ENCODE measurements around the gene TUBB4B.

TUBB4B gene

GRCh38 chr9:137213160-137214060 lies 27.7 kb upstream of the TUBB4B start:
- no peak for DNase-seq

DNA sequence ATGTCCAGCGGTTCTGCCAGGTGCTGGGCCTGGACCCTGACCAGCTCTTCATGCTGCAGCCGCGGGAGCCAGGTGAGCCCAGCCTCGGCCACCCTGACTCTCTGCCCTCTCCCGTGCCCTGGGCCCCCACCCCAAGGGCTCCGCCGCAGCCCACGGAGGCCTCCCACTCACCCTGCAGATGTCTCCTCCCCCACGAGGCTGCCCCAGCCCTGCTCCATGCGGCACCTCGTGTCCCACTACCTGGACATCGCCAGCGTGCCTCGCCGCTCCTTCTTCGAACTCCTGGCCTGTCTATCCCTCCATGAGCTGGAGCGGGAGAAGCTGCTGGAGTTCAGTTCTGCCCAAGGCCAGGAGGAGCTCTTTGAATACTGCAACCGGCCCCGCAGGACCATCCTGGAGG lies 26.5 kb upstream of the TUBB4B start:
- DNase-seq = no peak

GRCh38 chr9:137215196-137215986 lies 25.7 kb upstream of the TUBB4B start:
- no peak for DNase-seq

DNA sequence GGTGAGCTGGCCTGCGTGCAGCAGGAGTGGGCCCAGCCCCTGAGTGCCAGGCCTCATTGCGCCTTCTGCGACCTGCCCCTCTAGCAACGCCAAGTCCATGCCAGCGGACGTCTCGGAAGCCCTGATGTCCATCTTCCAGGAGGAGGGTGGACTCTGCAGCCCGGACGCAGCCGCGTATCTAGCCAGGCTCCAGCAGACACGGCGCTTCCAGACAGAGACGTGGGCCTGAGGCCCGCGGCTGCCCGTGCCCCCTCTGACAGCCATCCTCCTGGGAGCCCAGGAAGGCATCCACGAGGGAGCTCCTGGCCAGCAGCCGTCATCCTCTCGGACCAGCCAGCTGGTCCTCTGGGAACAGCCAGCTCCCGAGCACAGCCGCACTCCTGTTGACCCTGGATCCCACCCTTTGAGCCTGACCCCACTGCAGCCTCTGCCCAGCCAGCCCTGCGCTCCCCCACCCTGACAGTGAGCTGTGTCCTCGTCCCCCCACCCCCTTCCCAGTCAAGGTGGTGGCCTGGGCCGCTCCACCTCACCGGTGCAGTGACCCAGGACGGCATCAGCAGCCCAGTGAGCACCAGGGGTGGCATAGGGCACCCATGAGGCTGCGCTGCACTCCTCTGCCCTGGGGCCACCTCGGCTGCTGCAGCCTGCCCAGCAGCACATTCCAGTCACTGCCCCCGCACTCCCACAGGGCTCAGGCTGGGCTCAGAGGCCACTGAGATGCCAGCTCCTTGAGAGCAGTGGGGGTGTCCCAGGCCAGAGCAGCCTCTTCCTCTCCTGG lies 24.7 kb upstream of the TUBB4B start:
- DNase-seq = no peak

GRCh38 chr9:137217276-137218211 lies 23.5 kb upstream of the TUBB4B start:
- DNase-seq = no peak

- no peak for DNase-seq
These were observed 22.8 kb upstream of the TUBB4B start for GRCh38 chr9:137218212-137218753.

GRCh38 chr9:137218754-137219271 lies 22.3 kb upstream of the TUBB4B start:
- DNase-seq = no peak

- DNase-seq = no peak
These were observed 21.2 kb upstream of the TUBB4B start for GRCh38 chr9:137219757-137220316.

DNA sequence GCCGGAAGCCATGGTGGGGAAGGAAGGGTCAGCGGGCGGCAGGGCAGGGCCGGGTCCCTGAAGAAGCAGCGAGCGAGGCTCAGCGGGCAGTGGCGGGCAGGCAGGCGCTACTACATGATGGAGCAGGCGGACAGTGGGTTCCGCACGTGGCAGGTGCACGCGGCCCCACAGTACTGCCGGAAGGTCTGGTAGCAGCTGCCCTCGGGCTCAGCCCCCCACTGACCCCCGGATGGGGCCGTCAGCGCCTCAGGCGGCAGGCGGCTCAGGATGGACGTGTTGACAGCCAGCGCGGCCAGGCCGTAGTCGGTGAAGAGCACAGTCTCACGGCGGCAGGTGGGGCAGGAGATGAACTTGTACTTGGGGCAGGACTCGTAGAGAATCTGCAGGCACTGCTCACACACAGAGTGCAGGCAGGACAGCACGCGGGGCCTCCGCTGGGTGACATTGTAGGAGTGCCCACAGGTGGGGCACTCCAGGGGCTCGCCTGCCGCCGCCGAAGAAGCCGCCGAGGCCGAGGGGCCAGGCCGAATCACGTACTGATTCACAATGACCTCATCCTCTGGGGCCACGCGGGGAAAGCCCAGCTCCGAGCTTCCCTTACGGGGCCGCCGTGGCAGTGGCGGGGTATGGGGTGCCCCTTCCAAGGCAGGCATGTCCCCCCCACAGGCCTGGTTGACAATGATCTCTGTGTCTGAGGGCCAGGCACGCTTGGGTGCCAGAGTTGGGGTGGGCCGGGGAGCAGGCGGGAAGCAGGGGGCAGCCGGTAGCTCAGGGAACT lies 20.6 kb upstream of the TUBB4B start:
- no peak for DNase-seq

GRCh38 chr9:137221095-137221505 lies 20.0 kb upstream of the TUBB4B start:
- no peak for DNase-seq

DNA sequence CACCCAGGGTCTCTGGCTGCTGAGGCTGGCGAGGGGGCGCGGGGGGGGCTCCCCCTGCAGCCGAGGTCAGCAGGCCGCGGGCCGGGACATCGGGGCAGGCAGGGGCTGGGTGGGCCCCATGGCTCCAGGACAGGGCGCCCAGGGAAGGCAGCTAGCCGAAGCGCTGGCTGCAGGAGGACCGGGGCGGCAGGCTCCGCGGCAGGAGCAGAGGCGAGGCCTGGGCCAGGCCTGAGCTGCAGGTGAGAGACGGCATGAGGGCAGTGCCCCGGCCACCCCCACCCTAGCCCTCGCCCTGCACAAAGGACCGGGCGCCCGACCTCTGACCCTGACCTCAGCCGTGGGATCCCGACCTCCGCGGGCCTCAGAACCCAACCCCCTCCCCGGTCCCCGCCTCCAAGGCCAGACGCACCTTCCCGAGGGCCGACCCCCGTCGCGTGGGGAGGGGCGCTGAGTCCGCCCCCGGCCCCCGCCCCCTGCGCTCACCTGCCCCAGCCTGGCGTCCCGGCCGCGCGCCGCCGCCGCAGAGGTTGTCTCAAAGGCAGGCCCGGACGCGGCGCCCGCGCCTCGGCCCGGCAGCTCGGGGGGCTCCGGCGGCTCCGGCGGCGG lies 19.5 kb upstream of the TUBB4B start:
- DNase-seq = peak in 1 of 2 experiments; percentile 29

- DNase-seq = peak in 1 of 2 experiments; percentile 27
These were observed 18.7 kb upstream of the TUBB4B start, which contains the start of gene RNF208 for GRCh38 chr9:137222190-137223077. Gene RNF208 (minus strand): TSS chr9:137222240. CDS start chr9:137221212, 1,028 bp downstream.

DNA sequence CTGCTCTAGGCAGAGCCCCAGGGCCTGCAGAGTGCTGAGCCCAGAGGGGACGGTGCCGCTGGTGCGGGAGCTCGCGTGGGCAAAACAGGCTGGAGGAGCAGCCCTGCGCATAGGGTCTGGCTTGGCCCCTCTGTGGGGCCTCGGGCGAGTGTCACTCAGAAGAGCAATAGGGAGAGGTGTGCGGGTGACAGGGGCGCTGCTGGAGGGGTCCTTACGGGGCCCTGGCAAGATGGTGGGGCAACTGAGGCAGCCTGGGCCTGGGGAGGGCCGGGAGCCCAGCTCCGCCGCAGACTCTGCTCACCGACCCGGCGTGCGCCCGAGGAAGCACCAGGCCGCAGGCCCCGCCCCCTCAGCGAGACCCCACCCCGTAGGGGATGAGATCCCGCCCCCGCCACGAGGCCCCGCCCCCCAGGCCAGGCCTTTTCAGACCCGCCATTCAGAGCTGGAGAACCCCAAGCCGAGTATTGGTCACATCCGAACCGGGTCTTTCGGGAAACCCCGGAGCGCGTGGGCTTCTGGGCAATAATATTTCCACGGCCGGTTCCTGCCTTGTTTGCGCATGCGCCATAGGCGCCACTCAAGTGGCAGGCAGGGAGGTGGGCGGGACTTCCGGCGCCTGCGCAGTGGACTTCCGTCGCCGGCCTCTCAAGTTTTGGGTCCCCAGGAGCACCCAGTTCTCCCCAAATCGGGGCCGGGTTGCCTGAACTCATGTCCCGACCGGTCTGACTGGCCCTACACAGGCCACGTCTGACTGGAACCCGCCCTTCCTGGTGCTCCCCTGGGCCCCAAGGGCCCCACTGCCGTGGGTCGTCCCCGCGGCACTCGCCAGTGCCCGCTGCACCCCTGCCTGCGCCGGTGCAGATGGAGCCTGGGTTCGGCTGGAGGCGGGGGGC lies 17.8 kb upstream of the TUBB4B start:
- DNase-seq = peak; percentile 99

DNA sequence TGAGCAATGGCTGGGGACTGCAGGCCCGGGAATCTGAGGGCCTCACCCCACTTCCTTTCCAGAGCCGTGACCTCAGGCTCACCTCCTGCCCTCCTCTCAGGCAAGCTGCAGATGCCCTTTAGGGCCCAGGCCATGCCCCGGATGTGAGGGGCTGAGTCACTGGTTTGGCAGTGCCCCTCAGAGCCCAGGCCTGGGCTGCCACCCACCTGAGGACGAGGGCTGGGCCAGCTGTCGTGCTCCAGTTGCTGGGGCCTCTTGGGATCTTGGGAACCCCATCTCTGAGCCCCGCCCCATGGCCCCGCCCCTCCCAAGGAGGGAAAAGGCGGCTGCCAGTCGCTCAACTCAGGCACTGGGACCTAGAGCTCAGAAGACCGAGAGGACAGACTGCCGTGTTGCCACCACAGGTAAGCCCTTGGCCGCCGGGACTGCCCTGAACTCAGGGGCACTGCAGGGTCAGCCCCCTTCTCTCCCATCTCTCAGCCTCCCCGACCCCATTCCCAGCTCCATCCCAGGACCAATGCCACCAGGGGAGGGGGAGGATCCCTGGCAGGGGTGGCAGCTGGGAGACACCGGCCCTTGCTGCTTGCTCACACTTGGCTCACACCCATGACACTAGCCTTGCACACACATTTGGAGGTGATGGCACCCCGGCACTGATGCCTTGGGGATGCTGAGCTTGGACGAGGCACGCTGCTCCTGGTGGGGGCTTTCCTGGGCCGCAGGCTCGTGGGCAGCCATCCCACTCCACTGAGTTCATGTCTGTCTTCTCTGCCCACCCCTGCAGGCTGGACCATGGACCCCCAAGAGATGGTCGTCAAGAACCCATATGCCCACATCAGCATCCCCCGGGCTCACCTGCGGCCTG lies 16.0 kb upstream of the TUBB4B start, which contains the start of gene CYSRT1:
Gene CYSRT1, plus strand, starts transcription at position 345 of the 865 bp plus-strand sequence. Its CDS starts 448 bp downstream, at position 793.
- no peak for DNase-seq

GRCh38 chr9:137225699-137226331 lies 15.3 kb upstream of the TUBB4B start:
- DNase-seq = no peak
